ENCODE measurements around the gene GABARAPL2. TPM values are rescaled to one million over a fixed set of nuclear protein-coding genes. Genes with fewer than 3 reads are reported as not detected.

The GABARAPL2 gene
- total RNA-seq, 1 experiment from 2014 or later: 56.2 TPM

GRCh38 chr16:75529056-75529905 lies 36.9 kb upstream of the GABARAPL2 start:
- ChIA-PET POLR2A (no interaction called here), CTCF (no interaction called here)
- Histone ChIP-seq H3K36me3 (ENCODE audit: control insufficient read depth, insufficient read depth, low read length) (no peaks in the 10 kb centered on the region), H3K27me3 (ENCODE audit: control insufficient read depth, insufficient read depth, low read length) (no peaks in the 10 kb centered on the region), H3K4me1 (ENCODE audit: control insufficient read depth, insufficient read depth, low read length) (no peaks in the 10 kb centered on the region), H3K4me3 (ENCODE audit: low read depth in 2 of 2, low read length in 2 of 2) (no peak overlapping the region), H3K27ac (ENCODE audit: low read length) (no peak overlapping the region), H3K9me3 (ENCODE audit: control insufficient read depth, insufficient read depth, low read depth, low read length) (no peaks in the 10 kb centered on the region)
- intact Hi-C loops (cut with micrococcal nuclease; ENCODE audit: unreplicated experiment): no loop called here
- no peak for DNase-seq (ENCODE audit: low read depth, low spot score)
- no peak for ATAC-seq
- TF ChIP-seq CTCF (IDR thresholded peaks at IDR 0.05): no peak
- TF ChIP-seq TCF7L2 (IDR thresholded peaks at IDR 0.05; ENCODE audit: low read depth, low read length): no peak
- no peak for TF ChIP-seq REST (IDR thresholded peaks at IDR 0.05; ENCODE audit: insufficient read depth in 1 of 2, low read depth in 2 of 2, low read length in 1 of 2)
- TF ChIP-seq POLR2AphosphoS5 (IDR thresholded peaks at IDR 0.05; ENCODE audit: low read depth, low read length): no peak
- no peak for TF ChIP-seq SIN3A (IDR thresholded peaks at IDR 0.05; ENCODE audit: borderline replicate concordance, insufficient read depth, low read depth, low read length)
- BruUV-seq (replicated peaks): no TSS peak
- in situ Hi-C loops (cut with HindIII; ENCODE audit: low pct_unique_long_range_greater_than_20kb, low sequenced_read_pairs): no loop called here

- CTCF ChIA-PET: no interaction called here
- TF ChIP-seq SIN3A (IDR thresholded peaks at IDR 0.05; ENCODE audit: borderline replicate concordance, insufficient read depth, low read depth, low read length): no peak
- TF ChIP-seq POLR2AphosphoS5 (IDR thresholded peaks at IDR 0.05; ENCODE audit: low read depth, low read length): no peak
- TF ChIP-seq CTCF (IDR thresholded peaks at IDR 0.05): no peak
- no peak for TF ChIP-seq REST (IDR thresholded peaks at IDR 0.05; ENCODE audit: insufficient read depth in 1 of 2, low read depth in 2 of 2, low read length in 1 of 2)
- no peak for TF ChIP-seq TCF7L2 (IDR thresholded peaks at IDR 0.05; ENCODE audit: low read depth, low read length)
- Histone ChIP-seq H3K9me3 (ENCODE audit: control insufficient read depth, insufficient read depth, low read depth, low read length) (no peaks in the 10 kb centered on the region), H3K27me3 (ENCODE audit: control insufficient read depth, insufficient read depth, low read length) (no peaks in the 10 kb centered on the region), H3K36me3 (ENCODE audit: control insufficient read depth, insufficient read depth, low read length) (no peaks in the 10 kb centered on the region), H3K27ac (ENCODE audit: low read length) (no peak overlapping the region), H3K4me1 (ENCODE audit: control insufficient read depth, insufficient read depth, low read length) (no peaks in the 10 kb centered on the region), H3K4me3 (ENCODE audit: low read depth in 2 of 2, low read length in 2 of 2) (no peak overlapping the region)
- intact Hi-C loops (cut with micrococcal nuclease; ENCODE audit: unreplicated experiment): no loop called here
- ATAC-seq: no peak
- no peak for DNase-seq (ENCODE audit: low read depth, low spot score)
- POLR2A ChIA-PET: no interaction called here
- no TSS peak for BruUV-seq (replicated peaks)
- in situ Hi-C loops (cut with HindIII; ENCODE audit: low pct_unique_long_range_greater_than_20kb, low sequenced_read_pairs): no loop called here
Measured at GRCh38 chr16:75529959-75530358, 36.2 kb upstream of the GABARAPL2 start.

All from Panc1 (cell line).